CD4-positive, alpha-beta memory T cell (primary cell): Measurements from ENCODE around the gene CLECL1. TPM values are rescaled to one million over a fixed set of nuclear protein-coding genes. Genes with fewer than 3 reads are reported as not detected.
A peak's percentile ranks its signal among the peaks of the same experiment; 100 is the strongest.
"Not testable (repeated sequence)": the region's sequence is repeated elsewhere in the genome, so short reads cannot be mapped to it uniquely, and the experiment has no call there.

Source experiments
- CTCF ChIA-PET: fragments of 350-600 bp; sonication (Branson Sonifier 250); formaldehyde crosslinking; loops from one replicate; lab custom pipeline; 2021; ENCODE audit warnings: inconsistent platforms; ENCODE audit not compliant: partially characterized antibody; lab: Charles Lee
- POLR2A ChIA-PET: fragments of 350-600 bp; sonication (Branson Sonifier 250); formaldehyde crosslinking; loops from one replicate; lab custom pipeline; 2021; ENCODE audit not compliant: partially characterized antibody; lab: Charles Lee
- DNase-seq, 5 donors: peaks; one replicate each; pipeline versions ENCODE4 v3.0.0 to v3.0.0-alpha.2; 2020 to 2022; ENCODE audit warnings: mixed read lengths in 1 of 5
- H3K27ac ChIP-seq: one replicate; pipeline ENCODE4 v1.7.0; 2013; ENCODE audit warnings: low read depth, low read length
- H3K27me3 ChIP-seq: 2 replicates; pipeline ENCODE4 v1.7.0; 2013; ENCODE audit warnings: mild to moderate bottlenecking, low read length, moderate library complexity; ENCODE audit not compliant: insufficient read depth
- H3K36me3 ChIP-seq: 2 replicates; pipeline ENCODE4 v1.7.0; 2013; ENCODE audit warnings: mild to moderate bottlenecking, low read length, moderate library complexity; ENCODE audit not compliant: insufficient read depth
- H3K4me1 ChIP-seq: 2 replicates; pipeline ENCODE4 v1.7.0; 2013; ENCODE audit warnings: mild to moderate bottlenecking, low read length, moderate library complexity; ENCODE audit not compliant: insufficient read depth
- H3K4me3 ChIP-seq, 2 donors: one replicate each; pipeline ENCODE4 v1.7.0; 2013; ENCODE audit warnings: low read length in 2 of 2, mild to moderate bottlenecking in 1 of 2
- H3K9me3 ChIP-seq, 2 donors: one replicate each; pipeline ENCODE4 v1.7.0; 2013; ENCODE audit warnings: low read length in 2 of 2, control low read depth in 1 of 2; ENCODE audit not compliant: control insufficient read depth in 1 of 2
- H3K27ac Mint-ChIP-seq, 7 donors: one replicate each; pipeline ENCODE4 v1.8.0; 2020 to 2021; ENCODE audit warnings: mixed read lengths in 7 of 7, mild to moderate bottlenecking in 6 of 7, inconsistent platforms in 3 of 7, moderate library complexity in 3 of 7
- H3K27me3 Mint-ChIP-seq, 2 donors: one replicate each; pipeline ENCODE4 v1.8.0; 2020 to 2021; ENCODE audit warnings: mixed read lengths in 2 of 2
- H3K36me3 Mint-ChIP-seq, 2 donors: one replicate each; pipeline ENCODE4 v1.8.0; 2020 to 2021; ENCODE audit warnings: mixed read lengths in 2 of 2, inconsistent platforms in 1 of 2, mild to moderate bottlenecking in 1 of 2
- H3K4me1 Mint-ChIP-seq, 4 donors: one replicate each; pipeline ENCODE4 v1.8.0; 2020 to 2021; ENCODE audit warnings: mixed read lengths in 4 of 4, mild to moderate bottlenecking in 1 of 4
- H3K4me3 Mint-ChIP-seq, 8 donors: one replicate each; pipeline ENCODE4 v1.8.0; 2020 to 2021; ENCODE audit warnings: mixed read lengths in 8 of 8, mild to moderate bottlenecking in 7 of 8, moderate library complexity in 6 of 8, inconsistent platforms in 3 of 8
- H3K9me3 Mint-ChIP-seq, 8 donors: one replicate each; pipeline ENCODE4 v1.8.0; 2020 to 2021; ENCODE audit warnings: mixed read lengths in 8 of 8, mild to moderate bottlenecking in 5 of 8, inconsistent platforms in 3 of 8, moderate library complexity in 1 of 8
- intact Hi-C: fragments of 100-400 bp; cut with micrococcal nuclease; formaldehyde crosslinking; loops from one replicate; pipeline ENCODE4 v1.15.1; 2023
- polyA plus RNA-seq, 2 donors: library from polyadenylated mRNA; unstranded; fragments of 300-500 nt; fragmentation: Illumina TruSeq; gene quantifications; one replicate each; pipeline ENCODE4 v1.2.3, GENCODE V29; 2021
- total RNA-seq, 2 experiments: library from RNA; stranded (reverse); gene quantifications; one replicate each; pipeline ENCODE4 v1.2.3, GENCODE V29; 2021

The CLECL1 gene
- total and polyA plus RNA-seq, 4 experiments from 2014 or later = 4.3 to 8.6 (median 7.4) TPM

- H3K4me1 Mint-ChIP-seq = peaks cover 34 to 67% (median 43%) of the 10 kb centered on the region in 4 donors
These were observed 37.2 kb downstream of the CLECL1 start for GRCh38 chr12:9695661-9696060.

GRCh38 chr12:9695150-9695549, 37.7 kb downstream of the CLECL1 start:
- H3K27ac ChIP-seq, H3K4me3 Mint-ChIP-seq, H3K27me3 ChIP-seq, intact Hi-C loops, H3K27me3 Mint-ChIP-seq, H3K4me3 ChIP-seq, CTCF ChIA-PET, H3K9me3 ChIP-seq, DNase-seq: not testable (repeated sequence)
- H3K27ac Mint-ChIP-seq = peak overlapping the region in 4 of 7 donors; percentile 43 to 82 (median 64)
- H3K4me1 Mint-ChIP-seq = peaks cover 30 to 62% (median 38%) of the 10 kb centered on the region in 4 donors
- H3K36me3 Mint-ChIP-seq = peaks cover 74 to 84% of the 10 kb centered on the region in 2 donors
- H3K36me3 ChIP-seq = peaks cover 44% of the 10 kb centered on the region
- H3K4me1 ChIP-seq = peaks cover 31% of the 10 kb centered on the region
- H3K9me3 Mint-ChIP-seq = peaks cover 0 to 54% (median 37%) of the 10 kb centered on the region in 8 donors
- POLR2A ChIA-PET = interaction anchor here (0.8 kb wide), 1 partner anchor 47 kb away, joined by 4 read pairs; no protein-coding TSS in a partner anchor

More at GRCh38 chr12:9695661-9696060, 37.2 kb downstream of the CLECL1 start:
- Histone ChIP-seq H3K4me1 (peaks cover 37% of the 10 kb centered on the region), H3K36me3 (peaks cover 42% of the 10 kb centered on the region)
- peak overlapping the region in 1 of 8 donors; percentile 24 for H3K4me3 Mint-ChIP-seq
- H3K27ac ChIP-seq, H3K27me3 ChIP-seq, H3K27me3 Mint-ChIP-seq, DNase-seq, H3K9me3 ChIP-seq, H3K4me3 ChIP-seq, CTCF ChIA-PET, intact Hi-C loops: not testable (repeated sequence)
- POLR2A ChIA-PET = interaction anchor here (0.8 kb wide), 1 partner anchor 48 kb away, joined by 4 read pairs; no protein-coding TSS in a partner anchor
- H3K9me3 Mint-ChIP-seq = peaks cover 0 to 59% (median 41%) of the 10 kb centered on the region in 8 donors
- H3K27ac Mint-ChIP-seq = peak overlapping the region in 6 of 7 donors; percentile 49 to 87 (median 64)
- peaks cover 71 to 82% of the 10 kb centered on the region in 2 donors for H3K36me3 Mint-ChIP-seq

GRCh38 chr12:9694241-9694640, 38.7 kb downstream of the CLECL1 start:
- no peak for DNase-seq
- no peak overlapping the region for H3K4me3 Mint-ChIP-seq
- POLR2A ChIA-PET = interaction anchor here (1.0 to 1.5 kb wide), 5 partner anchors 8 to 47 kb away, joined by 3 to 5 read pairs (median 4); no protein-coding TSS in a partner anchor
- H3K9me3 Mint-ChIP-seq = peaks cover 0 to 56% (median 41%) of the 10 kb centered on the region in 8 donors
- H3K9me3 ChIP-seq = no peaks in the 10 kb centered on the region
- H3K27me3 Mint-ChIP-seq = no peaks in the 10 kb centered on the region
- no peaks in the 10 kb centered on the region for H3K27me3 ChIP-seq
- H3K4me1 Mint-ChIP-seq = peaks cover 22 to 54% (median 32%) of the 10 kb centered on the region in 4 donors
- intact Hi-C loops = no loop called here
- peaks cover 83 to 93% of the 10 kb centered on the region in 2 donors for H3K36me3 Mint-ChIP-seq
- peaks cover 23% of the 10 kb centered on the region for H3K4me1 ChIP-seq
- peaks cover 54% of the 10 kb centered on the region for H3K36me3 ChIP-seq
- H3K4me3 ChIP-seq = no peak overlapping the region
- no peak overlapping the region for H3K27ac ChIP-seq
- H3K27ac Mint-ChIP-seq = peak overlapping the region in 4 of 7 donors; percentile 24 to 48 (median 40)
- CTCF ChIA-PET = interaction anchor here (1.0 to 1.9 kb wide), 5 partner anchors 10 to 74 kb away, joined by 3 to 10 read pairs (median 3); no protein-coding TSS in a partner anchor

GRCh38 chr12:9692909-9693308, 40.0 kb downstream of the CLECL1 start:
- H3K27me3 ChIP-seq = no peaks in the 10 kb centered on the region
- Mint-ChIP-seq H3K4me1 (peaks cover 16 to 47% (median 30%) of the 10 kb centered on the region in 4 donors), H3K4me3 (no peak overlapping the region), H3K9me3 (peaks cover 0 to 52% (median 34%) of the 10 kb centered on the region in 8 donors), H3K36me3 (peaks cover 87 to 89% of the 10 kb centered on the region in 2 donors), H3K27me3 (no peaks in the 10 kb centered on the region), H3K27ac (peak overlapping the region in 3 of 7 donors; percentile 13 to 37 (median 27))
- POLR2A ChIA-PET = interaction anchor here (1.2 kb wide), 1 partner anchor 9 kb away, joined by 4 read pairs; no protein-coding TSS in a partner anchor
- intact Hi-C loops = no loop called here
- DNase-seq = no peak
- no peak overlapping the region for H3K4me3 ChIP-seq
- CTCF ChIA-PET = interaction anchor here (1.0 to 1.9 kb wide), 3 partner anchors 9 to 37 kb away, joined by 3 to 10 read pairs (median 4); no protein-coding TSS in a partner anchor
- peaks cover 26% of the 10 kb centered on the region for H3K4me1 ChIP-seq
- no peaks in the 10 kb centered on the region for H3K9me3 ChIP-seq
- H3K36me3 ChIP-seq = peaks cover 67% of the 10 kb centered on the region
- no peak overlapping the region for H3K27ac ChIP-seq

GRCh38 chr12:9687228-9687627, 45.7 kb downstream of the CLECL1 start:
- peaks cover 62% of the 10 kb centered on the region for H3K36me3 ChIP-seq
- no peak overlapping the region for H3K27ac ChIP-seq

GRCh38 chr12:9685915-9686314, 47.0 kb downstream of the CLECL1 start:
- Mint-ChIP-seq H3K9me3 (peaks cover 0 to 45% (median 29%) of the 10 kb centered on the region in 8 donors), H3K27me3 (no peaks in the 10 kb centered on the region), H3K4me1 (peaks cover 46 to 69% (median 63%) of the 10 kb centered on the region in 4 donors), H3K4me3 (peak overlapping the region in 7 of 8 donors; percentile 20 to 73 (median 66)), H3K36me3 (peaks cover 84 to 86% of the 10 kb centered on the region in 2 donors), H3K27ac (peak overlapping the region; percentile 47 to 92 (median 83))
- ChIA-PET POLR2A (interaction anchor here (1.1 to 20.4 kb wide), 7 partner anchors 8 to 90 kb away, joined by 3 to 850 read pairs (median 19); partner anchors contain the start of genes CD69 and CLEC2D), CTCF (interaction anchor here (1.8 to 3.5 kb wide), 2 partner anchors 13 to 22 kb away, joined by 6 to 15 read pairs; no protein-coding TSS in a partner anchor)
- DNase-seq = no peak
- peak overlapping the region; percentile 3 for H3K27ac ChIP-seq
- peaks cover 74% of the 10 kb centered on the region for H3K4me1 ChIP-seq
- intact Hi-C loops = loop anchor here (2.0 kb wide), 2 partner anchors 13 to 15 kb away; no protein-coding TSS in a partner anchor
- no peaks in the 10 kb centered on the region for H3K27me3 ChIP-seq
- peaks cover 64% of the 10 kb centered on the region for H3K36me3 ChIP-seq
- H3K9me3 ChIP-seq = no peaks in the 10 kb centered on the region
- H3K4me3 ChIP-seq = peak overlapping the region in 1 of 2 donors; percentile 10

More at GRCh38 chr12:9687228-9687627, 45.7 kb downstream of the CLECL1 start:
- intact Hi-C loops = loop anchor here (1.0 to 2.0 kb wide), 3 partner anchors 14 to 20 kb away; no protein-coding TSS in a partner anchor
- H3K4me1 ChIP-seq = peaks cover 73% of the 10 kb centered on the region
- Mint-ChIP-seq H3K36me3 (peaks cover 84 to 90% of the 10 kb centered on the region in 2 donors), H3K27me3 (no peaks in the 10 kb centered on the region), H3K4me1 (peaks cover 45 to 72% (median 65%) of the 10 kb centered on the region in 4 donors), H3K9me3 (peaks cover 0 to 39% (median 25%) of the 10 kb centered on the region in 8 donors), H3K27ac (peak overlapping the region in 6 of 7 donors; percentile 29 to 83 (median 64)), H3K4me3 (peak overlapping the region in 5 of 8 donors; percentile 10 to 54 (median 44))
- DNase-seq = peak in 1 of 5 donors; percentile 50
- H3K9me3 ChIP-seq = no peaks in the 10 kb centered on the region
- no peaks in the 10 kb centered on the region for H3K27me3 ChIP-seq
- ChIA-PET POLR2A (interaction anchor here (0.9 to 20.4 kb wide), 9 partner anchors 10 to 74 kb away, joined by 3 to 850 read pairs (median 9); partner anchors contain the start of genes CD69 and CLEC2D), CTCF (interaction anchor here (1.0 to 3.9 kb wide), 9 partner anchors 12 to 111 kb away, joined by 3 to 32 read pairs (median 4); no protein-coding TSS in a partner anchor)
- H3K4me3 ChIP-seq = no peak overlapping the region
